Muscle of leg (tissue), 11 donors: ENCODE measurements around the gene TLE2. TPM values are rescaled to one million over a fixed set of nuclear protein-coding genes. Genes with fewer than 3 reads are reported as not detected.
"Not testable (repeated sequence)": the region's sequence is repeated elsewhere in the genome, so short reads cannot be mapped to it uniquely, and the experiment has no call there.

Experiments
- DNase-seq: peaks from one replicate; pipeline ENCODE4 v3.0.0; 2013
- H3K27ac ChIP-seq: one replicate; pipeline ENCODE4 v1.5.1; 2013; ENCODE audit warnings: mild to moderate bottlenecking, low read length, control low read depth
- H3K27me3 ChIP-seq: one replicate; pipeline ENCODE4 v1.6.1; 2013; ENCODE audit warnings: low read length; ENCODE audit not compliant: control insufficient read depth, insufficient read depth
- H3K36me3 ChIP-seq: one replicate; pipeline ENCODE4 v1.6.1; 2013; ENCODE audit warnings: low read length; ENCODE audit not compliant: control insufficient read depth, insufficient read depth
- H3K4me1 ChIP-seq: one replicate; pipeline ENCODE4 v1.6.1; 2013; ENCODE audit warnings: low read length; ENCODE audit not compliant: control insufficient read depth, insufficient read depth
- H3K4me3 ChIP-seq: one replicate; pipeline ENCODE4 v1.5.1; 2013; ENCODE audit warnings: low read length, control low read depth
- H3K9me3 ChIP-seq: replicated peaks from 2 replicates; pipeline ENCODE4 v1.6.1; 2013; ENCODE audit warnings: low read depth, low read length; ENCODE audit not compliant: control insufficient read depth
- WGBS: methylation state at CpG from one replicate; pipeline ENCODE4 v1.1.5; 2013; ENCODE audit warnings: missing lambda C conversion rate; ENCODE audit not compliant: insufficient coverage; 5-methylcytosine and 5-hydroxymethylcytosine counted together
- polyA plus RNA-seq, 8 donors: library from polyadenylated mRNA; unstranded; fragments of 120-200 nt; gene quantifications; one replicate each; pipeline versions ENCODE4 v1.2.1 to v1.2.3, GENCODE V29; 2013; ENCODE audit warnings: inconsistent platforms in 1 of 8, low replicate concordance in 1 of 8; ENCODE audit not compliant: insufficient read length in 8 of 8, insufficient read depth in 1 of 8
- total RNA-seq: library from RNA; stranded (reverse); fragments of 120-200 nt; gene quantifications from one replicate; pipeline ENCODE4 v1.2.4, GENCODE V29; 2013

TLE2 gene
- total and polyA plus RNA-seq, 9 donors = 14.2 to 48.1 (median 33.0) TPM

DNA sequence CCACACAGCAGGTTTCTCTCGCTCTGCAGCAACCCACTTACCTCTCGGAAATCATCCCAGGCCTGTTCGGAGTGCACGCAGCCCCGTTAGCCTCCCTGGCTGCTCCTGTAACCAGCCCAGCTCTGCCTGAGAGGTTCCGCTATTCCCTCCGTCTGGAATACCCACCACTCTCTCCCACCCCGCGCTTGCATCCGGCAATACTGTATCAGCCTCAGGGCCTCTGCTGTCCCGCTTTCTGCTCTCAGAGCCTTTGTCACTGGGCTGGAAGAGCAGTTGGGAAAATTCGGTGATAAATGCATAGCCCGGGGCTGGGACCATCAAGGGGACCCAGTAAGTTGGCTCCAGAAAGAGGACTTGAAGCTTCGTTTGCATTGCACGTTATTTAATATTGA is 52.5 kb downstream of the TLE2 start:
- H3K4me1 ChIP-seq = peaks cover 41% of the 10 kb centered on the region
- no peak overlapping the region for H3K27ac ChIP-seq
- peaks cover 4% of the 10 kb centered on the region for H3K27me3 ChIP-seq
- H3K4me3 ChIP-seq = peak overlapping the region; percentile 58
- 15% methylated on average over 6 of the region's 15 CpGs for WGBS
- no peaks in the 10 kb centered on the region for H3K9me3 ChIP-seq
- no peak for DNase-seq
- no peaks in the 10 kb centered on the region for H3K36me3 ChIP-seq

DNA sequence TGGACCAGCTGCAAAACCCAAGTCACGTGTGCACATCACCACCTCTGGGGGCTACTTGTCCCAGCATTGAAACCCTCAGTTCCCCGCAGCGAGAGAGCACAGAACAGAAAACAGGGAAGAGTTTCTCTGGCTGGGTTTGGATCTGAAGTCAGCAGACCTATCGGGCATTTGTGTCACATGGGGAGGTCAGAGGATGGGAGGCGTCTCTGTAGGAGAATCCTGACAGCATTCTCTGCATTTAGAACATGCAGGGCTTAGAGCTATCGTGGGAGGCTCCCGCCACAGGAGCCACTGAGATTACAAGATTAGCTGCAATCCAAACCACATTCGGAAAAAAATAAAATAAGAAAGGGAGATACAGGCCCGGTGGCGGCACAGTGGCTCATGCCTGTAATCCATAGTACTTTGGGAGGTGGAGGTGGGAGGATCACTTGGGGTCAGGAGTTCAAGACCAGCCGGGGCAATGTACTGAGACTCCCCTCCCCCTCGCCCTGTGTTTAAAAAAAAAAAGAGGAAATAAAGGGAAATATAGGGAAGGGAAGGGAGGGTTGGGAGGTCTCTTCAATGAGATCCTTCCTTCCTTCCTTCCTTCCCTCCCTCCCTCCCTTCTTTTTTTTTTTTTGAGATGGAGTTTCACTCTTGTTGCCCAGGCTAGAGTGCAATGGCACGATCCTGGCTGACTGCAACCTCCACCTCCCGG is 54.6 kb downstream of the TLE2 start:
- no peak overlapping the region for H3K4me3 ChIP-seq

DNA sequence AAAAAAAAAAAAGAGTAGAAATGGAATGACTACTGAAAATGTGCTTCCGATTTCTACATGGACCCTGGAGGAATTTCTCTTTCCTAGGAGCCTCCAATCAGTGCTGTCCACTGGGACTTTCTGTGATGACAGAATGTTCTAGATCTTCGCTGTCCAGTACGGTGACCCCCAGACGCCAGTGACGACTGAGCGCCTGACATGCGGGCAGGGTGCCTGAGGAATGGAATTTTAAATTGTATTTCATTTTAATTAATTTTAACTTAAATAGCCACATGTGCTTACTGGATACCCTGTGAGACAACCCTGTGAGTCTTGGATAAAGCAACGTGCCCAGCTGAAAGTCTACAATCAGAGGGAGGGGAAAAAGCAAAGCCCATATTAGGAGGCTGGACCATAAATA is 55.9 kb downstream of the TLE2 start:
- Histone ChIP-seq H3K4me3 (no peak overlapping the region), H3K4me1 (peaks cover 57% of the 10 kb centered on the region), H3K27ac (no peak overlapping the region), H3K36me3 (no peaks in the 10 kb centered on the region), H3K9me3 (no peaks in the 10 kb centered on the region), H3K27me3 (no peaks in the 10 kb centered on the region)
- WGBS = no CpG with 5 or more reads among the region's 8 CpGs
- DNase-seq = peak; percentile 63

More for the DNA sequence above, 54.6 kb downstream of the TLE2 start:
- H3K27ac ChIP-seq = no peak overlapping the region
- no peaks in the 10 kb centered on the region for H3K36me3 ChIP-seq
- no peaks in the 10 kb centered on the region for H3K27me3 ChIP-seq
- peak; percentile 75 for DNase-seq
- 0% methylated on average over 2 of the region's 14 CpGs for WGBS
- no peaks in the 10 kb centered on the region for H3K9me3 ChIP-seq
- peaks cover 51% of the 10 kb centered on the region for H3K4me1 ChIP-seq

DNA sequence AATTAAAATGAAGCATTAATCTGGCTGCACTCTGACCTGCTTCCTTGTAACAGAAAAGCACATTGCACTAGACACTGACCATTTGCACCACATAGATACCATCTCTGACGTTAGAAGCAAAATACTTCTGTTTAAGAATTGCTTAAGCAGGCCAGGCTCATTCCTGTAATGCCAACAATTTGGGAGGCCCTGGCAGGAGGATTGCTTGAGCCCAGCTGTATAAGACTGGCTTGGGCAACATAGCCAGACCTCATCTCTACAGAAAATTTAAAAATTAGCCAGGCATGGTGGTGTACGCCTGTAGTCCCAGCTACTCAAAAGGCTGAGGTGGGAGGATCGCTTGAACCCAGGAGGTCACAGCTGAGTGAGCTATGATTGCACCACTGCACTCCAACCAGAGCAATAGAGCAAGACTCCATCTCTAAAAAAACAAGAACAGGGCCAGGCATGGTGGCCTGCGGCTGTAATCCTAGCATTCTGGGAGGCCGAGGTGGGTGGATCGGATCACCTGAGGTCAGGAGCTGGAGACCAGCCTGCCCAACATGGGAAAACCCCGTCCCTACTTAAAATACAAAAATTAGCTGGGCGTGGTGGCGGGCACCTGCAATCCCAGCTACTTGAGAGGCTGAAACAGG is 58.8 kb downstream of the TLE2 start:
- H3K36me3 ChIP-seq = no peaks in the 10 kb centered on the region
- no peak overlapping the region for H3K4me3 ChIP-seq
- peak overlapping the region; percentile 20 for H3K27ac ChIP-seq
- no peaks in the 10 kb centered on the region for H3K9me3 ChIP-seq
- no peak for DNase-seq
- H3K4me1 ChIP-seq = peaks cover 45% of the 10 kb centered on the region
- 55% methylated on average over 1 of the region's 9 CpGs for WGBS
- no peaks in the 10 kb centered on the region for H3K27me3 ChIP-seq

DNA sequence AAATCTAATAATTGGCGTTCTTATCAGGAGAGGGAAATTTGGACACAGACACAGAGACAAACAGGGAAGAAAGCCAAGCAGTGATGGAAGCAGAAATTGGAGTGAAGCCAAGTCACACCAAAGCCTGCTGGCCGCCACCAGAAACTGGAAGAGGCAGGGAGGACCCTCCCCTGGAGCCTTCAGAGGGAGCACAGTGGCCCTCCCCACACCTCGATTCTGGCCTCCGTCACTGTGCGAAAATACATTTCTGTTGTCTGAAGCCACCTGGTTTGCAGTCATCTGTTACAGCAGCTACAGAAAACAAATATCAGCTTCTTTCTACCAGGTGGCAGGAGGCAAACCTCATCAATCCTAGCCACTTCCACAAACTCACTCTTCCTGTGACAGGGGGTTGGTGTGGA is 60.0 kb downstream of the TLE2 start:
- no peaks in the 10 kb centered on the region for H3K27me3 ChIP-seq
- 10% methylated on average over 2 of the region's 5 CpGs for WGBS
- peak; percentile 91 for DNase-seq
- H3K27ac ChIP-seq = peak overlapping the region; percentile 67
- H3K4me1 ChIP-seq = peaks cover 35% of the 10 kb centered on the region
- no peak overlapping the region for H3K4me3 ChIP-seq
- H3K9me3 ChIP-seq = no peaks in the 10 kb centered on the region
- no peaks in the 10 kb centered on the region for H3K36me3 ChIP-seq

DNA sequence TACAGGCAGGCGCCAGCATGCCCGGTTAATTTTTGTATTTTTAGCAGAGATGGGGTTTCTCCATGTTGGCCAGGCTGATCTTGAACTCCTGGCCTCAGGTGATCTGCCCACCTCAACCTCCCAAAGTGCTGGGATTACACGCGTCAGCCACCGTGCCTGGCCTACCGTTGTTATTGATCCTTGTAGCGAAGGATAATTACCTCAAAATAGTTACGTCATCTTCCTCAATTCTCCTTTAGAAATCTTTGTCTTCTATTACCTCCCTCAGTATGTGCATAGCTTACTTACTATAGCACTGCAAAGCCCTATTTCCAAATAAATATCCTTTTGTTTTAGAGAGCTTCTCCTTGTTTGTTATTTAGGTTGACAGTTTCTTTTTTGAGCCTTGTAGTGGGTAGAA is 61.1 kb downstream of the TLE2 start:
- WGBS = 73% methylated on average over 4 of the region's 8 CpGs
- Histone ChIP-seq H3K36me3 (no peaks in the 10 kb centered on the region), H3K4me1 (peaks cover 34% of the 10 kb centered on the region)

DNA sequence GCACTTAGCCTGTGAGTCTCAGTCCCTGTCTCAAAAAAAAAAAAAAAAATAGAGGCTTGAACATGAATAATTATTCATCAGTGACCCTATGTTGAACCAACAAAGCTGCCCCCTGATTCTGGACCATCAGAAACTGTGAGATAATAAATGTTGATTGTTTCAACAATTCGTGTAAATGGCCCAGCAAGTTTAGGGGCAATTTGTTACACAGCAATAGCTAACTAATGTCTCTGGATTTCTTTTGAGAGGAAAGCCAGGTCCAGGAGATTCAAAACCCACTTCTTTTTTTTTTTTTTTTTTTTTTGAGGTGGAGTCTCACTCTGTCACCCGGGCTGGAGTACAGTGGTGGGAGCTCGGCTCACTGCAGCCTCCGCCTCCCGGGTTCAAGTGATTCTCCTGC is 64.2 kb downstream of the TLE2 start:
- H3K4me3 ChIP-seq = no peak overlapping the region
- no peaks in the 10 kb centered on the region for H3K9me3 ChIP-seq
- H3K27me3 ChIP-seq = no peaks in the 10 kb centered on the region
- H3K27ac ChIP-seq = no peak overlapping the region
- 100% methylated on average over 3 of the region's 5 CpGs for WGBS
- H3K4me1 ChIP-seq = peaks cover 17% of the 10 kb centered on the region
- DNase-seq = no peak
- no peaks in the 10 kb centered on the region for H3K36me3 ChIP-seq

More for the DNA sequence above, 61.1 kb downstream of the TLE2 start:
- H3K9me3 ChIP-seq = no peaks in the 10 kb centered on the region
- H3K27me3 ChIP-seq = no peaks in the 10 kb centered on the region
- no peak overlapping the region for H3K27ac ChIP-seq
- DNase-seq = no peak
- no peak overlapping the region for H3K4me3 ChIP-seq

DNA sequence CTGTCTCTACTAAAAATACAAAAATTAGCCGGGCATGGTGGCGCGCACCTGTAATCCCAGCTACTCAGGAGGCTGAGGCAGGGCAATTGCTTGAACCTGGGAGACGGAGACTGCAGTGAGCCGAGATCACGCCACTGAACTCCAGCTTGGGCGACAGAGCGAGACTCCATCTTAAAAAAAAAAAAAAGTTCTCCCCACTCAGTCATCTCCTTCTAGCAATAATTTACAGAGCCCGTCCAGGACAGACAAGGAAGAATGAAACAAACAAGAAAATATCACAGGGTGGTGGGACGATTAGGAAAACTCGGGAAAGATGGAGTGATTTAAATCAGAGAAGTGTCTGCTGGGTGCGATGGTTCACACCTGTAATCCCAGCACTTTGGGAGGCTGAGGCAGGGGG is 65.4 kb downstream of the TLE2 start:
- H3K27me3 ChIP-seq, H3K4me1 ChIP-seq, DNase-seq, H3K4me3 ChIP-seq, H3K9me3 ChIP-seq, H3K36me3 ChIP-seq, H3K27ac ChIP-seq: not testable (repeated sequence)
- WGBS = 60% methylated on average over 2 of the region's 12 CpGs

DNA sequence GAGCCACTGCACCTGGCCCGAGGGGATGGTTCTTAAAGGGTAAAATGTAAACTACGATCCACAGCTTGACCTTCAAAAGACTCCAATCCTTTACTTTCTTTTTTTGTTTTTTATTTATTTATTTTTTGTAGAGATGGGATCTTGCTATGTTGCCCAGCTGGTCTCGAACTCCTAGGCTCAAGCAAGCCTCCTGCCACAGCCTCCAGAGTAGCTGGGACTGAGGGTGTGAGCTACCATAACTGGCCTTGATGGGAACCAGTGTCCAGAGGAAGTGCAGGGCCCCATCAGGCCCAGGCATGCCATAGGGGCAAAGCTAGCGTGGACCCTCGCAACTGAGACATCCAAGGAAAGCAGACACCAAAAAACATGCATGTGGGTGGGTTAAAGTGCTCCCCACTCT is 66.0 kb downstream of the TLE2 start:
- no peak overlapping the region for H3K4me3 ChIP-seq
- H3K4me1 ChIP-seq = peaks cover 9% of the 10 kb centered on the region
- 89% methylated on average over 3 of the region's 5 CpGs for WGBS
- no peaks in the 10 kb centered on the region for H3K27me3 ChIP-seq
- H3K27ac ChIP-seq = no peak overlapping the region
- no peaks in the 10 kb centered on the region for H3K36me3 ChIP-seq
- H3K9me3 ChIP-seq = no peaks in the 10 kb centered on the region
- no peak for DNase-seq

DNA sequence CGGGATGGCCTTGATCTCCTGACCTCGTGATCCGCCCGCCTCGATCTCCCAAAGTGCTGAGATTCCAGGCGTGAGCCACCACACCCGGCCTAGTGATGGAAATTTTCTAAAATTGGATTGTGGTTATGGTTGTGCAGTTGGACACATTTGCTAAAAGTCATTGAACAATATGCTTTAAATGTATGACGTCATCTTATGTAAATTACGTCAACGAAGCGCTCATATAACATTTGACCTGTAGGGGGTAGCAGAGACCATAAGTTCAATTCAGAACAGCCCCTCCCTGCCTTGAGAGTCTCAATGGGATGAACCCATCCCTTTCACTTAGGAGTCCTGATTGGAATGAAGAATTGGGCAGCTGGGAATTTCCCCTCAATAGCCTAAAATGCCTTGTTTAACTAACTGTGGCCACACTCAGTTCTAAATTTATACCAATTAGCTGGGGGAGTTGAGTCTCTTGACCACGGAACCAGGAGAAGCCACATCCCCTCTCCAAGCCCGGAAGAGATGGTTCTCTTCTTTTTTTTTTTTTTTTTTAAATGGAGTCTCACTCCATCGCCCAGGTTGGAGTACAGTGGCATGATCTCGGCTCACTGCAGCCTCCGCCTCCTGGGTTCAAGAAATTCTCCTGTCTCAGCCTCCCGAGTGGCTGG is 66.9 kb downstream of the TLE2 start:
- Histone ChIP-seq H3K27ac (no peak overlapping the region), H3K9me3 (no peaks in the 10 kb centered on the region), H3K36me3 (no peaks in the 10 kb centered on the region), H3K4me3 (no peak overlapping the region), H3K4me1 (peaks cover 9% of the 10 kb centered on the region), H3K27me3 (no peaks in the 10 kb centered on the region)
- peak; percentile 87 for DNase-seq
- 22% methylated on average over 7 of the region's 17 CpGs for WGBS
